ENCODE data around the gene GPSM1.

GRCh38 chr9:136400038-136400834 is 72.9 kb downstream of the GPSM1 start, which contains the start of gene SNAPC4:
- TF ChIP-seq CTCF (IDR thresholded peaks at IDR 0.05; ENCODE audit: borderline replicate concordance, extremely low read depth, low read length, poor library complexity, severe bottlenecking) (peak; percentile 87), EZH2 (IDR thresholded peaks at IDR 0.05; ENCODE audit: borderline replicate concordance, low read depth, low read length, severe bottlenecking) (no peak)

Measured in DND-41 (cell line).